ENCODE results near the gene PHETA1. TPM values are rescaled to one million over a fixed set of nuclear protein-coding genes. Genes with fewer than 3 reads are reported as not detected.
A peak's percentile ranks its signal among the peaks of the same experiment; 100 is the strongest.

The PHETA1 gene
- total and polyA plus RNA-seq, 2 of the 13 experiments (the other 11 are each of a cell fraction or from before 2014, with no cell fraction given): 11.3 to 20.8 TPM

DNA sequence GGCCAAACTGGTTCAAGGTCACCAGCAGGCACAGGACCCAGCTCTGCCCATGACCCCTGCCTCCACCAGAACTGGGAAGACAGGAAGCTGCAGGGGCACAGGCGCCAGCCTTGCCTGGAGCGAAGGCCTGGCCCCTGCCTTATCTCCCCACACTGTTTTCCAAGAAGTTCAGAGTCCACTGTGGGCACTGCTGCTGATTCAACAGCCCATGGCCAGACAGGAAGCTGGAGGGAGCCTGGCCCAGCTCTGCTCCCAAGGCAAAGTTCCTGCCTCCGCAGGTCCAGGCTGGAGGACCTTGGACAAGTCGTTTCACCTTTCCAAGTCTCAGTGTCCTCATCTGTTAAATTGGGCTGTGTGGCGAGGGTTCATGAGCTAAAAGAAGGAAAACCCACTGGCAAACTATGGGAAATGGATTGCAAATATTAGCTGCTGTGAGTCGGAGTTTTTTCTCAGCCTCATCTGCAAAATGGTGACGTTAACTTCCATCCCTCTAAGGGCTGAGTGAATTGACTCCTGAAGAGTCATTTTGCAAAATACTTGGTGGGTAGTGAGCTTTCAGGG is 1.2 kb downstream of the PHETA1 start (continued):
- TF ChIP-seq RNF219 (CRISPR knock-in tag; IDR thresholded peaks at IDR 0.05): no peak
- peak; percentile 71; the same call in 1 of the 2 replicates for TF ChIP-seq SOX5 (CRISPR knock-in tag; IDR thresholded peaks at IDR 0.05; ENCODE audit: borderline replicate concordance)
- TF ChIP-seq MLX (CRISPR knock-in tag; IDR thresholded peaks at IDR 0.05): peak; percentile 76
- no peak for TF ChIP-seq ZNF20 (CRISPR knock-in tag; IDR thresholded peaks at IDR 0.05)
- no peak; the same call in 1 of the 2 replicates for TF ChIP-seq BORCS8-MEF2B (CRISPR knock-in tag; IDR thresholded peaks at IDR 0.05)
- TF ChIP-seq FUBP1 (CRISPR knock-in tag; IDR thresholded peaks at IDR 0.05; ENCODE audit: borderline replicate concordance): peak; percentile 34; the same call in 1 of the 2 replicates
- TF ChIP-seq TMF1 (CRISPR knock-in tag; IDR thresholded peaks at IDR 0.05; ENCODE audit: low read depth): no peak
- TF ChIP-seq ISL2 (CRISPR knock-in tag; IDR thresholded peaks at IDR 0.05): peak; percentile 78
- no peak for TF ChIP-seq SMARCE1 (IDR thresholded peaks at IDR 0.05; ENCODE audit: borderline replicate concordance)
- peak; percentile 88; the same call in 1 of the 2 replicates for TF ChIP-seq KDM5B (CRISPR knock-in tag; IDR thresholded peaks at IDR 0.05; ENCODE audit: borderline replicate concordance)
- no peak for TF ChIP-seq ARHGAP35 (CRISPR knock-in tag; IDR thresholded peaks at IDR 0.05; ENCODE audit: borderline replicate concordance)
- TF ChIP-seq MEF2D (CRISPR knock-in tag; IDR thresholded peaks at IDR 0.05): peak; percentile 70; the same call in 1 of the 2 replicates
- TF ChIP-seq, protein P1, sequence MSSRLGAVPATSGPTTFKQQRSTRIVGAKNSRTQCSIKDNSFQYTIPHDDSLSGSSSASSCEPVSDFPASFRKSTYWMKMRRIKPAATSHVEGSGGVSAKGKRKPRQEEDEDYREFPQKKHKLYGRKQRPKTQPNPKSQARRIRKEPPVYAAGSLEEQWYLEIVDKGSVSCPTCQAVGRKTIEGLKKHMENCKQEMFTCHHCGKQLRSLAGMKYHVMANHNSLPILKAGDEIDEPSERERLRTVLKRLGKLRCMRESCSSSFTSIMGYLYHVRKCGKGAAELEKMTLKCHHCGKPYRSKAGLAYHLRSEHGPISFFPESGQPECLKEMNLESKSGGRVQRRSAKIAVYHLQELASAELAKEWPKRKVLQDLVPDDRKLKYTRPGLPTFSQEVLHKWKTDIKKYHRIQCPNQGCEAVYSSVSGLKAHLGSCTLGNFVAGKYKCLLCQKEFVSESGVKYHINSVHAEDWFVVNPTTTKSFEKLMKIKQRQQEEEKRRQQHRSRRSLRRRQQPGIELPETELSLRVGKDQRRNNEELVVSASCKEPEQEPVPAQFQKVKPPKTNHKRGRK (CRISPR knock-in tag; IDR thresholded peaks at IDR 0.05): no peak
- no peak for TF ChIP-seq ZNF7 (CRISPR knock-in tag; IDR thresholded peaks at IDR 0.05)
- TF ChIP-seq, protein P2, sequence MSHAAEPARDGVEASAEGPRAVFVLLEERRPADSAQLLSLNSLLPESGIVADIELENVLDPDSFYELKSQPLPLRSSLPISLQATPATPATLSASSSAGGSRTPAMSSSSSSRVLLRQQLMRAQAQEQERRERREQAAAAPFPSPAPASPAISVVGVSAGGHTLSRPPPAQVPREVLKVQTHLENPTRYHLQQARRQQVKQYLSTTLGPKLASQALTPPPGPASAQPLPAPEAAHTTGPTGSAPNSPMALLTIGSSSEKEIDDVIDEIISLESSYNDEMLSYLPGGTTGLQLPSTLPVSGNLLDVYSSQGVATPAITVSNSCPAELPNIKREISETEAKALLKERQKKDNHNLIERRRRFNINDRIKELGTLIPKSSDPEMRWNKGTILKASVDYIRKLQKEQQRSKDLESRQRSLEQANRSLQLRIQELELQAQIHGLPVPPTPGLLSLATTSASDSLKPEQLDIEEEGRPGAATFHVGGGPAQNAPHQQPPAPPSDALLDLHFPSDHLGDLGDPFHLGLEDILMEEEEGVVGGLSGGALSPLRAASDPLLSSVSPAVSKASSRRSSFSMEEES (CRISPR knock-in tag; IDR thresholded peaks at IDR 0.05): peak; percentile 64; the same call in 1 of the 2 replicates
- peak; percentile 84 for TF ChIP-seq ZNF746 (CRISPR knock-in tag; IDR thresholded peaks at IDR 0.05)
- no peak for TF ChIP-seq GLI4 (CRISPR knock-in tag; IDR thresholded peaks at IDR 0.05; ENCODE audit: borderline replicate concordance)
- no peak for TF ChIP-seq ZNF550 (CRISPR knock-in tag; IDR thresholded peaks at IDR 0.05; ENCODE audit: borderline replicate concordance)
- TF ChIP-seq ZBTB49 (CRISPR knock-in tag; IDR thresholded peaks at IDR 0.05; ENCODE audit: borderline replicate concordance): no peak
